CD8-positive, alpha-beta memory T cell (primary cell): ENCODE results near the gene CATSPER3. TPM values are rescaled to one million over a fixed set of nuclear protein-coding genes. Genes with fewer than 3 reads are reported as not detected.

Experiments used
- CTCF ChIA-PET: fragments of 350-600 bp; sonication (Branson Sonifier 250); formaldehyde crosslinking; loops from one replicate; lab custom pipeline; 2021; ENCODE audit warnings: antibody characterized with exemption; lab: Charles Lee
- POLR2A ChIA-PET: fragments of 350-600 bp; sonication (Branson Sonifier 250); formaldehyde crosslinking; loops from one replicate; lab custom pipeline; 2021; ENCODE audit warnings: antibody characterized with exemption; lab: Charles Lee
- DNase-seq, 5 donors: peaks; one replicate each; pipeline versions ENCODE4 v3.0.0 to v3.0.0-alpha.2; 2020 to 2022; ENCODE audit warnings: mixed read lengths in 1 of 5
- H3K27ac ChIP-seq: one replicate; pipeline ENCODE4 v1.7.0; 2013; ENCODE audit warnings: low read depth, mild to moderate bottlenecking, low read length, moderate library complexity
- H3K27me3 ChIP-seq: 2 replicates; pipeline ENCODE4 v1.7.0; 2013; ENCODE audit warnings: low read length, mild to moderate bottlenecking; ENCODE audit not compliant: insufficient read depth, poor library complexity, severe bottlenecking
- H3K36me3 ChIP-seq: 2 replicates; pipeline ENCODE4 v1.7.0; 2013; ENCODE audit warnings: mild to moderate bottlenecking, low read length, moderate library complexity; ENCODE audit not compliant: insufficient read depth
- H3K4me1 ChIP-seq: 2 replicates; pipeline ENCODE4 v1.7.0; 2013; ENCODE audit warnings: mild to moderate bottlenecking, low read length, moderate library complexity; ENCODE audit not compliant: insufficient read depth
- H3K4me3 ChIP-seq: 2 replicates; pipeline ENCODE4 v1.7.0; 2013; ENCODE audit warnings: mild to moderate bottlenecking, low read length
- H3K9me3 ChIP-seq: 2 replicates; pipeline ENCODE4 v1.7.0; 2013; ENCODE audit warnings: mild to moderate bottlenecking, low read length
- H3K27ac Mint-ChIP-seq, 8 donors: one replicate each; pipeline ENCODE4 v1.8.0; 2020 to 2021; ENCODE audit warnings: mixed read lengths in 8 of 8, mild to moderate bottlenecking in 6 of 8, inconsistent platforms in 3 of 8, moderate library complexity in 3 of 8
- H3K27me3 Mint-ChIP-seq, 2 donors: one replicate each; pipeline ENCODE4 v1.8.0; 2020 to 2021; ENCODE audit warnings: mixed read lengths in 2 of 2, mild to moderate bottlenecking in 1 of 2, moderate library complexity in 1 of 2
- H3K36me3 Mint-ChIP-seq, 3 donors: one replicate each; pipeline ENCODE4 v1.8.0; 2020 to 2021; ENCODE audit warnings: mixed read lengths in 3 of 3, inconsistent platforms in 1 of 3, mild to moderate bottlenecking in 1 of 3
- H3K4me1 Mint-ChIP-seq, 3 donors: one replicate each; pipeline ENCODE4 v1.8.0; 2020 to 2021; ENCODE audit warnings: mixed read lengths in 3 of 3, inconsistent platforms in 1 of 3, mild to moderate bottlenecking in 1 of 3
- H3K4me3 Mint-ChIP-seq, 7 donors: one replicate each; pipeline ENCODE4 v1.8.0; 2020 to 2021; ENCODE audit warnings: mixed read lengths in 7 of 7, mild to moderate bottlenecking in 6 of 7, moderate library complexity in 4 of 7, inconsistent platforms in 2 of 7
- H3K9me3 Mint-ChIP-seq, 5 donors: one replicate each; pipeline ENCODE4 v1.8.0; 2020 to 2022; ENCODE audit warnings: mixed read lengths in 5 of 5, mild to moderate bottlenecking in 3 of 5, moderate library complexity in 2 of 5, inconsistent platforms in 1 of 5
- polyA plus RNA-seq: library from polyadenylated mRNA; unstranded; fragments of 300-500 nt; fragmentation: Illumina TruSeq; gene quantifications from one replicate; pipeline ENCODE4 v1.2.3, GENCODE V29; 2021
- total RNA-seq, 2 experiments: library from RNA; stranded (reverse); gene quantifications; one replicate each; pipeline ENCODE4 v1.2.3, GENCODE V29; 2021

CATSPER3 gene
- total and polyA plus RNA-seq, 3 experiments from 2014 or later = 0.18 to 0.36 (median 0.29) TPM

DNA sequence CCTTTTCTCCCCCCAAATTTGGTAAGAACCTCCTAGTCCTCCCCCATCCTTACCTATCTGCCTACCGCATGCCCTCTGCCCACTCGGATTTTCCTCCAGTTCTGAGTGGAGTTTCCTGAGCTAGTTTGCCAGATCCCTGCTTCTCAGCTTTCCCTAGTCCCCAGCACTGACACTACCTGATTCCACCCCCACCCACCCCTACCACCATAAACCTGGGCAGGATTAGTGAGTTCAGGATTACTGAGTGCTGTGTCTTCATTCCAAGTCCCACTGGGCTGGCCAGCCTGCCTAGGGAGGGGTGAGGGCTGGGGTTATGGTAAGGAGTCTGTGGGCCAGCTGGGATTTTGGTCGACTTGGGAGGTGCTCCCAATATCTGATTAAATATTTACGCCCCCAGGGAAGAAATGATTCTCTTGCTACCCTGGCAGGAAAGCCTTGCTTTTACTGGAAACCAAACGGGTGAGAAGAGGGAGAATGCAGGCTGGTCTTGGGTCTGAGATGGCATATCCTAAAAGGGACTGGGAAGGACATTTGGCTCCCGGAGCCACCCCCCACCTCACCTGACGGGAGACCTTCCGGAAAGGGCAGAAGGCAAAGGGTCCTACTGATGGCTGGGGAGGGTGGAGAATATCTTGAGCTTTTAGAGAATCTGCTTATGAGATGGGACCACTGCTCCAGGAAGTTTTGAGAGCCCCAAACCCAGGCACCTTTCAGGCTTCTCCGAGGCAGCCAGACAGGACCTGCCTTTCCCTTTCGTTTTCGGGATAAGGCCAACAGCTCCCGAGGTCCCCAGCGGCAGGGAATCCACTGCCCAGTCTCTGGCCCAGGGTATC, 62.6 kb downstream of the CATSPER3 start:
- Mint-ChIP-seq H3K9me3 (peaks cover 0 to 3% (median 0%) of the 10 kb centered on the region in 5 donors), H3K4me1 (peaks cover 27 to 55% (median 27%) of the 10 kb centered on the region in 3 donors), H3K27me3 (peaks cover 51 to 75% of the 10 kb centered on the region in 2 donors), H3K27ac (peak overlapping the region in 1 of 8 donors; percentile 35), H3K4me3 (no peak overlapping the region), H3K36me3 (no peaks in the 10 kb centered on the region)
- Histone ChIP-seq H3K4me3 (no peak overlapping the region), H3K9me3 (no peaks in the 10 kb centered on the region), H3K27me3 (peaks cover 22% of the 10 kb centered on the region), H3K27ac (peak overlapping the region; percentile 80), H3K4me1 (peaks cover 6% of the 10 kb centered on the region), H3K36me3 (no peaks in the 10 kb centered on the region)
- no peak for DNase-seq
- POLR2A ChIA-PET = no interaction called here
- CTCF ChIA-PET = no interaction called here

- H3K4me1 ChIP-seq = peaks cover 6% of the 10 kb centered on the region
- Mint-ChIP-seq H3K9me3 (peaks cover 0 to 3% (median 0%) of the 10 kb centered on the region in 5 donors), H3K27ac (no peak overlapping the region), H3K4me1 (peaks cover 27 to 55% (median 30%) of the 10 kb centered on the region in 3 donors), H3K27me3 (peaks cover 51 to 74% of the 10 kb centered on the region in 2 donors), H3K36me3 (no peaks in the 10 kb centered on the region), H3K4me3 (peak overlapping the region in 3 of 7 donors; percentile 16 to 32 (median 19))
- CTCF ChIA-PET = no interaction called here
- no peaks in the 10 kb centered on the region for H3K9me3 ChIP-seq
- no peak overlapping the region for H3K4me3 ChIP-seq
- peaks cover 22% of the 10 kb centered on the region for H3K27me3 ChIP-seq
- POLR2A ChIA-PET = no interaction called here
- peak overlapping the region; percentile 80 for H3K27ac ChIP-seq
- no peaks in the 10 kb centered on the region for H3K36me3 ChIP-seq
- no peak for DNase-seq
Measured at GRCh38 chr5:135030956-135031812, 63.5 kb downstream of the CATSPER3 start.

- POLR2A ChIA-PET = no interaction called here
- Histone ChIP-seq H3K27ac (peak overlapping the region; percentile 80), H3K27me3 (peaks cover 22% of the 10 kb centered on the region), H3K4me1 (peaks cover 6% of the 10 kb centered on the region), H3K36me3 (no peaks in the 10 kb centered on the region), H3K9me3 (no peaks in the 10 kb centered on the region), H3K4me3 (no peak overlapping the region)
- Mint-ChIP-seq H3K4me3 (peak overlapping the region in 4 of 7 donors; percentile 28 to 63 (median 42)), H3K4me1 (peaks cover 27 to 55% (median 30%) of the 10 kb centered on the region in 3 donors), H3K27me3 (peaks cover 50 to 74% of the 10 kb centered on the region in 2 donors), H3K36me3 (no peaks in the 10 kb centered on the region), H3K9me3 (peaks cover 0 to 3% (median 0%) of the 10 kb centered on the region in 5 donors), H3K27ac (no peak overlapping the region)
- CTCF ChIA-PET = no interaction called here
- DNase-seq = no peak
Measured at GRCh38 chr5:135031813-135032694, 64.3 kb downstream of the CATSPER3 start.

DNA sequence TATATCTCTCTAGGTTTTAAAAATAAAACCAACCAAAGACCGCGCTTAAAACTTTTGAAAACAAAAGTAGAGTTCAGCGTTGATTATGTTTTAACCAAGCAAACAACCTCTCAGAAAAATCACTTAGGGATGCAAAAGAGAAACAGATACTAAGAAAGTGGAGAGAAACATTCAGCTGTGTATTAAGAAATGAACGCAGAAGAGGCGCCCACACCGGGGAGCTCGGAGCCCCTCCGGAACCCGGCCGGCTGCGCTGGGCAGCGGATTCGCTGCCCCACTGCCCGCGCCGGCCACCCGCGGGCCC, 64.9 kb downstream of the CATSPER3 start:
- Mint-ChIP-seq H3K27ac (no peak overlapping the region), H3K4me3 (peak overlapping the region in 5 of 7 donors; percentile 9 to 65 (median 59)), H3K9me3 (peaks cover 0 to 3% (median 0%) of the 10 kb centered on the region in 5 donors), H3K36me3 (no peaks in the 10 kb centered on the region), H3K4me1 (peaks cover 27 to 52% (median 30%) of the 10 kb centered on the region in 3 donors), H3K27me3 (peaks cover 51 to 74% of the 10 kb centered on the region in 2 donors)
- no peaks in the 10 kb centered on the region for H3K9me3 ChIP-seq
- no peak overlapping the region for H3K4me3 ChIP-seq
- H3K36me3 ChIP-seq = no peaks in the 10 kb centered on the region
- peaks cover 6% of the 10 kb centered on the region for H3K4me1 ChIP-seq
- ChIA-PET POLR2A (no interaction called here), CTCF (no interaction called here)
- no peak for DNase-seq
- peaks cover 27% of the 10 kb centered on the region for H3K27me3 ChIP-seq
- peak overlapping the region; percentile 80 for H3K27ac ChIP-seq

- CTCF ChIA-PET = no interaction called here
- Histone ChIP-seq H3K27me3 (peaks cover 33% of the 10 kb centered on the region), H3K9me3 (no peaks in the 10 kb centered on the region), H3K4me1 (peaks cover 6% of the 10 kb centered on the region), H3K36me3 (no peaks in the 10 kb centered on the region), H3K4me3 (peak overlapping the region; percentile 56), H3K27ac (peak overlapping the region; percentile 80)
- no peaks in the 10 kb centered on the region for H3K36me3 Mint-ChIP-seq
- peaks cover 54 to 77% of the 10 kb centered on the region in 2 donors for H3K27me3 Mint-ChIP-seq
- H3K4me3 Mint-ChIP-seq = peak overlapping the region in 6 of 7 donors; percentile 62 to 86 (median 72)
- POLR2A ChIA-PET = no interaction called here
- no peak overlapping the region for H3K27ac Mint-ChIP-seq
- no peak for DNase-seq
- H3K9me3 Mint-ChIP-seq = peaks cover 0 to 3% (median 0%) of the 10 kb centered on the region in 5 donors
- H3K4me1 Mint-ChIP-seq = peaks cover 27 to 51% (median 30%) of the 10 kb centered on the region in 3 donors
Measured at GRCh38 chr5:135032999-135033861, 65.5 kb downstream of the CATSPER3 start.

- Histone ChIP-seq H3K9me3 (no peaks in the 10 kb centered on the region), H3K27me3 (peaks cover 36% of the 10 kb centered on the region), H3K4me3 (peak within 1 kb of the TSS; percentile 56), H3K27ac (peak within 1 kb of the TSS; percentile 80), H3K4me1 (peaks cover 6% of the 10 kb centered on the region), H3K36me3 (no peaks in the 10 kb centered on the region)
- H3K4me3 Mint-ChIP-seq = peak within 1 kb of the TSS in 6 of 7 donors; percentile 63 to 86 (median 72)
- H3K36me3 Mint-ChIP-seq = no peaks in the 10 kb centered on the region
- ChIA-PET CTCF (no interaction called here), POLR2A (no interaction called here)
- no peak for DNase-seq
- H3K4me1 Mint-ChIP-seq = peaks cover 27 to 52% (median 30%) of the 10 kb centered on the region in 3 donors
- peaks cover 0 to 3% (median 0%) of the 10 kb centered on the region in 5 donors for H3K9me3 Mint-ChIP-seq
- H3K27me3 Mint-ChIP-seq = peaks cover 59 to 81% of the 10 kb centered on the region in 2 donors
- peak within 1 kb of the TSS in 1 of 8 donors; percentile 56 for H3K27ac Mint-ChIP-seq
Measured at GRCh38 chr5:135033901-135034235, 66.2 kb downstream of the CATSPER3 start, which contains the start of gene PITX1. TSS of gene PITX1 (minus strand) at chr5:135034228. CDS start at chr5:135033881, 347 bp downstream.
